ENCODE results near the gene KANSL2.

DNA sequence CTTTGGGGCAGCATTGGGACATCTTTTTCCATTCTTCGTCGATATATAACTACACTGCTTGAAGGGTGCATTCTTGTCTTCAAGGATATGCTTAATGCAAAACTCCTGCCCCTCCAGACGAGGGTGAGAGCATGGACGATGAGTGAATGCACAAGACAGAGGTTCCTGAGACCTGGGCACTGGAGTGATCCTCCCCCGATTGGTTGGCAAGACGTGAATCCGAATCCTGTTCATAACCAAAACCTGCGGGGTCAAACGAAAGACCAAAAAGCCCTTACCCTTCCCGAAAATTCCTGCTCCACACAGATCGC, 684 bp downstream of the KANSL2 start:
- TF ChIP-seq, protein P1, sequence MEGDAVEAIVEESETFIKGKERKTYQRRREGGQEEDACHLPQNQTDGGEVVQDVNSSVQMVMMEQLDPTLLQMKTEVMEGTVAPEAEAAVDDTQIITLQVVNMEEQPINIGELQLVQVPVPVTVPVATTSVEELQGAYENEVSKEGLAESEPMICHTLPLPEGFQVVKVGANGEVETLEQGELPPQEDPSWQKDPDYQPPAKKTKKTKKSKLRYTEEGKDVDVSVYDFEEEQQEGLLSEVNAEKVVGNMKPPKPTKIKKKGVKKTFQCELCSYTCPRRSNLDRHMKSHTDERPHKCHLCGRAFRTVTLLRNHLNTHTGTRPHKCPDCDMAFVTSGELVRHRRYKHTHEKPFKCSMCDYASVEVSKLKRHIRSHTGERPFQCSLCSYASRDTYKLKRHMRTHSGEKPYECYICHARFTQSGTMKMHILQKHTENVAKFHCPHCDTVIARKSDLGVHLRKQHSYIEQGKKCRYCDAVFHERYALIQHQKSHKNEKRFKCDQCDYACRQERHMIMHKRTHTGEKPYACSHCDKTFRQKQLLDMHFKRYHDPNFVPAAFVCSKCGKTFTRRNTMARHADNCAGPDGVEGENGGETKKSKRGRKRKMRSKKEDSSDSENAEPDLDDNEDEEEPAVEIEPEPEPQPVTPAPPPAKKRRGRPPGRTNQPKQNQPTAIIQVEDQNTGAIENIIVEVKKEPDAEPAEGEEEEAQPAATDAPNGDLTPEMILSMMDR (IDR thresholded peaks at IDR 0.05): no peak
- no peak for TF ChIP-seq POLR2A (IDR thresholded peaks at IDR 0.05)
